ENCODE results near the gene ACRBP. TPM values are rescaled to one million over a fixed set of nuclear protein-coding genes. Genes with fewer than 3 reads are reported as not detected.
"Not testable (repeated sequence)": the region's sequence is repeated elsewhere in the genome, so short reads cannot be mapped to it uniquely, and the experiment has no call there.

Gene ACRBP
- total RNA-seq, 8 experiments from 2014 or later: 0.51 to 2.6 (median 1.1) TPM

DNA sequence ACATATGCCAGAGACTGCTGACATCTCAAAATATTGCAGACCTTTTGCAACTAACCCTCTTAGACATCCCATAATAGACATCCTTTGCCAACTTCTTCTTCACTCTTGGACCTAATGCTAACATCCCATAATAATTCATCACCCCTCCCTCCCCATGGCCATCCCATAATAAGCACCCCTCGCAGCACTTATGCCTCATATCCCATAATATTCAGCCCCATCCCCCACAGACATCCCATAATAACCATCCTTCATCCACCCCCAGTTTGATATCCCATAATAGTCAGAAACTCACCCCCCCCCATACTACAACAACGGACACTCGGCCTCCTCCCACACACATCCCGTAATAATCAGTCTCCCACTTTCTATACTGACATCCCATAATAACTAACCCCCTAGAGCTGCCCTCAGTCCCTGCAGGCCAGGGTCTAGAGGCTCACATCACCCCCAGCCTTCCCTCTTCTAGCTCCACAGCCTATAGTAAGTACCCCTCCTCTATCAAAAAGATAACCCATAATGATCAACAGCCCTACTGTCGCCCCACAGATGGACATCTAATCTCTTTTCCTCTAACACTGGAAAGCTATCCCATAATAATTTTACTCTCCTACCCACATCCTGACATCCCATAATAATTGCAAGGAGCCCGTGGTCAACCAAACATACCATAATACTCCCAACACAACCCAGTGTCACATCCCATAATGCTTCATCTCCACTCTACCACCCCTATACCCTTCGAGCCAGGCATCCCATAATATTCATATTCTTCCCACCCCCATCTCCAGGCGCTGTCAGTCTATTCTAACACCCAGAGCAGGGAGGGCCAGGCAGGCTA is 39.3 kb downstream of the ACRBP start:
- ATAC-seq (replicated peaks in 6 of 8): peak; percentile 4 to 72 (median 55)
- peaks cover 46 to 55% of the 10 kb centered on the region in 2 donors for H3K4me1 ChIP-seq (replicated peaks in 1 of 2)
- whole genome bisulfite sequencing, 10 experiments: 0 to 60% (median 29%) methylated on average over 1 to 6 of the region's 8 CpGs; no CpG with 5 or more reads in 3 of the 10 experiments
- in situ Hi-C loops (cut with MboI; ENCODE audit: low pct_unique_long_range_greater_than_20kb in 2 of 9, low sequenced_read_pairs in 9 of 9, unreplicated experiment in 9 of 9): no loop called here
- peak overlapping the region in 2 of 5 donors; percentile 6 to 11 for H3K4me3 ChIP-seq
- H3K27ac ChIP-seq: peak overlapping the region; percentile 80 to 87

DNA sequence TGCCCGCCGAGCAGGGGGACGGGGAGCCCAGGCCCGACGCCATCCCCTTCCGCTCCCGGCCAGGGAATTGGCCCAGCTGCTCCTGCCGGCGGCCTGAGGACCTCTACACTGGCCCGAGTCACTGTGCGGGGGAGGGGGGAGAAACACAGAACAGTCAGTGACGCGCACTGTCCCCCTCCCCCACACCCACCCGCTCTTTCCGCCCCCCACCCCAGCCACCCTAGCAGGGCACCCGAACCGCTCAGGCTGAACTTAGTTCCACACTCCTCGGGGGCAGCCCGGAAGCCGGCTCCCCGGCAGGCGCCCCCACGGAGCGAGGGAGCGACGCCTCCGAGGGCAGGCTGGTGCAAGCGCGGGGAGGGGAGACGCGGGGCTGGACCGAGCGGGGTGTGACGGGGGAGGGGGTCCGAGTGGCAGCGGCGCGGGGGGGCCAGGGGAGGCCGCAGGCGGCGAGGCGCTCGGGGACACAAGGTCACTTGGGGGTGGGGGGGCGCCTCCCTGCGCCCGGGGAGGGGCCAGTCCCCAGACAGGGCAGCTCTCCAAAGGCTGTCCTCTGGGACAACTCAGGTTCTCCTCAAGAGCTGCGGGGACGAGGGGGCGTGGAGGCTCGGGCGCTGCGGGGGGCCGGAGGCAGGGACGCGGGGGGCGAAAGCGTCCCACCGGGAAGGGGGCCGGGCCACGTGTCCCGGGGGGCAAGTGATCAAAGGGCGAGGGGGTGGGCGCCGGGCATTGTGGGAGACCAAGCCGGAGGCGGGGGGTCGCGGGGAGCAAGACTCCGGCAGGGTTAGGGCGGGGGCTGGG is 40.7 kb downstream of the ACRBP start:
- WGBS, 10 experiments: no CpG with 5 or more reads among the region's 70 CpGs
- in situ Hi-C loops (cut with MboI; ENCODE audit: low pct_unique_long_range_greater_than_20kb in 2 of 9, low sequenced_read_pairs in 9 of 9, unreplicated experiment in 9 of 9): no loop called here
- peak; percentile 9 to 34 (median 25) for ATAC-seq (replicated peaks in 6 of 8)
- Histone ChIP-seq H3K4me1 (replicated peaks in 1 of 2) (peaks cover 38 to 45% of the 10 kb centered on the region in 2 donors), H3K4me3 (peak overlapping the region; percentile 60 to 100 (median 74)), H3K27ac (peak overlapping the region; percentile 90 to 98)

DNA sequence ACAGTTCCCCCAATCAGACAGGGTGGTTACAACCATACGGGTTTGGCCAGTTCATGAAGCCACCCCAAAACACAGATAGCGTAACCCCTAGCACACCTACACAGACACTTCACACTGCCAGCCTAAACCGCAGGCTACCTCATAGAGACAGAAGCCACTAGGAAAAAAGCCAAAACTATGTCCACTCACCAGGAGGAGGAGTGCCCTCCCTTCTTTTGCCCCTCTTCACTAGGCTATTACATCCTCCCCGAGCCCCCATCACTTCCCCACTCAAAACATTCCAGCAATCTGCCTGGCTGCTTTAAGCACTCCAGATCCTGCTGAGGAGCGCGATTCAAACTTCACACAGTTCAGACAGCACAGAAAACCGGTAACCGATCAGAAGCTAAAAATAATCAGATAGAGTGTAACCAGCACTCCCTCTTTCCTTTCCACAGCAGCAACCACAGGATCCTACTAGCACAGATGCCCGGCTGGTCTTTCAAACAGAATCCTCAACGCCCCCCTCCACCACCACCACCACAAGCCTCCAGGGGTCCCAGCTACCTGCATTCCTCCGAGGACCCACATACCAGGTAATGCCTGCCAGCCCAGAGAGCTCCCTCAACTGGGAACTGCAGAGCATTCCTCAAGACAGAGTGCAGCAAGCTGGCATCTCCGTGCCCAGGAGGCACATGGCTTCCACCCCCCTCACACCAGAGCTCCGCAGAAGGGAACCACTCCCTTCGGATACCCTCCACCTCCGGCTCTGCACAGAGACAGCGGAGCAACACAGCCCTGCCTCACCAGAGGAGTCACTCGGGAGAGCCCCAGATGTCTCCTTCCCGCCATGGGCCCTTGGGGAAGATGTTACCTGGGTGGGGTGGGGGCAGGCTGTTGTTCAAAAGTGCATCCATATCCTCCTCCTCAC is 41.6 kb downstream of the ACRBP start:
- whole genome bisulfite sequencing, 10 experiments: 0 to 20% (median 9%) methylated on average over 2 to 10 of the region's 18 CpGs; no CpG with 5 or more reads in 3 of the 10 experiments
- in situ Hi-C loops (cut with MboI; ENCODE audit: low pct_unique_long_range_greater_than_20kb in 2 of 9, low sequenced_read_pairs in 9 of 9, unreplicated experiment in 9 of 9): no loop called here
- Histone ChIP-seq H3K4me1 (replicated peaks in 1 of 2) (peaks cover 29 to 37% of the 10 kb centered on the region in 2 donors), H3K4me3 (peak overlapping the region; percentile 60 to 100 (median 74)), H3K27ac (peak overlapping the region; percentile 90 to 98)
- peak in 4 of 8 experiments; percentile 1 to 39 (median 8) for ATAC-seq (replicated peaks in 6 of 8)

- 70 to 100% (median 73%) methylated on average over 1 to 5 of the region's 6 CpGs; no CpG with 5 or more reads in 2 of the 10 experiments for WGBS, 10 experiments
- Histone ChIP-seq H3K4me1 (replicated peaks in 1 of 2) (peaks cover 28 to 36% of the 10 kb centered on the region in 2 donors), H3K27ac (peak overlapping the region; percentile 24 to 90), H3K4me3 (peak overlapping the region; percentile 60 to 100 (median 74))
- no peak for ATAC-seq (replicated peaks in 6 of 8)
- in situ Hi-C loops (cut with MboI; ENCODE audit: low pct_unique_long_range_greater_than_20kb in 2 of 9, low sequenced_read_pairs in 9 of 9, unreplicated experiment in 9 of 9): no loop called here
These were observed 42.8 kb downstream of the ACRBP start for GRCh38 chr12:6604259-6605029.

DNA sequence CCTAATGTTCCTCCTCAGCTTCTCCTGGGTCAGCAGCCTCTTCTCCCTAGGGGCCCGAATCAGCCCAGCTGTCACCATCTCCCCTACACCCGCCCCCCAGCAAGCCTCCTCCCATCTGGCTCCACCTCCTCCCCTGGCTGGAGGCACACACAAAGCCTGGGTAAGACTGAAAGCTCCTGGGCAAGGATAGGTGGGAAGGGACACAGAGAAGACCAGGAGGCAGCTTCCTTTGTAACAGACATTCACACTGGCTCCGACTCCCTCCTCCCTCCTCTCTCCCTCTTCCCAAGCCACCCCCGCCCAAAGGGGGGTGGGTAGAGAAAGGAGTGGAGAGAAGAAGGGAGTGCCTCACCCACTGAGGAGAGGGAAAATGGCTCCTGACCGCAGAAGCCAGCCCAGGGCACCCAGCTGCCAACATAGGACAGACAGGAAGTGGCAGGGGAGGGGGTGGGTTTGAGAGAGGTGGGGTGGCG is 44.1 kb downstream of the ACRBP start:
- peak overlapping the region; percentile 64 to 90 for H3K27ac ChIP-seq
- no CpG with 5 or more reads among the region's 6 CpGs for WGBS, 10 experiments
- peak overlapping the region; percentile 60 to 100 (median 74) for H3K4me3 ChIP-seq
- in situ Hi-C loops (cut with MboI; ENCODE audit: low pct_unique_long_range_greater_than_20kb in 2 of 9, low sequenced_read_pairs in 9 of 9, unreplicated experiment in 9 of 9): no loop called here
- ATAC-seq (replicated peaks in 6 of 8): peak; percentile 38 to 58 (median 46)
- H3K4me1 ChIP-seq (replicated peaks in 1 of 2): peaks cover 20 to 29% of the 10 kb centered on the region in 2 donors

GRCh38 chr12:6602526-6602925 is 44.7 kb downstream of the ACRBP start:
- H3K27ac ChIP-seq: no peak overlapping the region
- no peak for ATAC-seq (replicated peaks in 6 of 8)
- peaks cover 14 to 23% of the 10 kb centered on the region in 2 donors for H3K4me1 ChIP-seq (replicated peaks in 1 of 2)
- peak overlapping the region in 4 of 5 donors; percentile 60 to 100 (median 82) for H3K4me3 ChIP-seq
- WGBS, 10 experiments: 25 to 88% (median 62%) methylated on average over 1 to 3 of the region's 3 CpGs; no CpG with 5 or more reads in 3 of the 10 experiments
- in situ Hi-C loops (cut with MboI; ENCODE audit: low pct_unique_long_range_greater_than_20kb in 2 of 9, low sequenced_read_pairs in 9 of 9, unreplicated experiment in 9 of 9): no loop called here

GRCh38 chr12:6595673-6596072 is 51.6 kb downstream of the ACRBP start:
- 80 to 100% (median 92%) methylated on average over 2 to 8 of the region's 10 CpGs for WGBS, 10 experiments
- H3K4me1 ChIP-seq (replicated peaks in 1 of 2); H3K27ac ChIP-seq; H3K4me3 ChIP-seq; in situ Hi-C loops (cut with MboI; ENCODE audit: low pct_unique_long_range_greater_than_20kb in 2 of 9, low sequenced_read_pairs in 9 of 9, unreplicated experiment in 9 of 9); ATAC-seq (replicated peaks in 6 of 8): not testable (repeated sequence)

DNA sequence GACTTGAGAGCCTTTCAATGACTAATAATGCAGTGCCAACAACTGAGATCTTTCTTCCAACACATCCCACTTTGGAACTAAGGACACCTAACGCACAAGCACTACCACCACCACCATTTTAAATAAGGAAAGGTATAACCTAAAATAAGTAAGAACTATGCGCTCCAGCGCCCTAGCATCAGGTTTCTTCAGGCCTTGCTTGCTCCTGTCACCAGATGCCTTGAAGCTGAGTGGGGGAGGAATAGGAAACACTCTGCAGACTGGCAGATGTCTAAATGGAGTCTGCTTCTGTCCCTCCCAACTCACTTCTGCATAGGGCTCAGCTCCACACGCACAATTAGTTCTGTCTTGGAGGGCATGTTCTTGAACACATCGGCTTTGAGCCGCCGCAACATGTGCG is 55.1 kb downstream of the ACRBP start:
- Histone ChIP-seq H3K27ac (no peak overlapping the region), H3K4me1 (replicated peaks in 1 of 2) (no peaks in the 10 kb centered on the region), H3K4me3 (no peak overlapping the region)
- ATAC-seq (replicated peaks in 6 of 8): no peak
- WGBS, 10 experiments: 75 to 100% (median 100%) methylated on average over 1 to 8 of the region's 8 CpGs; no CpG with 5 or more reads in 1 of the 10 experiments
- in situ Hi-C loops (cut with MboI; ENCODE audit: low pct_unique_long_range_greater_than_20kb in 2 of 9, low sequenced_read_pairs in 9 of 9, unreplicated experiment in 9 of 9): no loop called here

Other genes starting within 250 kb of the ACRBP start
- 1 to 10 TPM in 2 of 8 experiments, under 1 TPM in 4, not detected in 2; 0.14 to 2.0 (median 0.37) TPM for gene CD27, start 202.5 kb downstream of the ACRBP start, total RNA-seq
- 10 to 100 TPM in 3 of 8 experiments, 1 to 10 TPM in 3, under 1 TPM in 2; 0.79 to 26.2 (median 3.1) TPM for gene TAPBPL, start 195.4 kb downstream of the ACRBP start, total RNA-seq
- gene VAMP1, start 176.8 kb downstream of the ACRBP start, total RNA-seq: 10 to 100 TPM in 7 of 8 experiments, 1 to 10 TPM in 1; 6.1 to 38.3 (median 15.9) TPM
- 100 to 1,000 TPM; 129 to 267 (median 184) TPM for gene MRPL51, start 154.2 kb downstream of the ACRBP start, total RNA-seq
- gene NCAPD2, start 153.3 kb downstream of the ACRBP start, total RNA-seq: 10 to 100 TPM; 11.5 to 84.2 (median 16.2) TPM
- 1,000 to 10,000 TPM; 2,651 to 4,080 (median 3,703) TPM for gene GAPDH, start 112.9 kb downstream of the ACRBP start, total RNA-seq
- gene IFFO1, start 91.4 kb downstream of the ACRBP start, total RNA-seq: 10 to 100 TPM; 10.1 to 22.7 (median 12.7) TPM
- 10 to 100 TPM; 13.0 to 83.1 (median 24.1) TPM for gene NOP2, start 79.1 kb downstream of the ACRBP start, total RNA-seq
- 100 to 1,000 TPM; 190 to 382 (median 259) TPM for gene CHD4, start 40.1 kb downstream of the ACRBP start, total RNA-seq
- gene LPAR5, start 11.5 kb downstream of the ACRBP start, total RNA-seq: under 1 TPM; 0.08 to 0.95 (median 0.19) TPM
- 100 to 1,000 TPM in 1 of 8 experiments, 10 to 100 TPM in 7; 34.3 to 108 (median 81.6) TPM for gene ING4, start 15.7 kb upstream of the ACRBP start, total RNA-seq
- gene ZNF384, start 41.9 kb upstream of the ACRBP start, total RNA-seq: 10 to 100 TPM; 16.9 to 48.5 (median 32.7) TPM
- gene PIANP, start 53.4 kb upstream of the ACRBP start, total RNA-seq: 1 to 10 TPM in 7 of 8 experiments, under 1 TPM in 1; 0.94 to 7.9 (median 2.8) TPM
- gene COPS7A, start 76.6 kb upstream of the ACRBP start, total RNA-seq: 100 to 1,000 TPM in 1 of 8 experiments, 10 to 100 TPM in 7; 23.0 to 115 (median 44.1) TPM
- gene MLF2, start 105.7 kb upstream of the ACRBP start, total RNA-seq: 100 to 1,000 TPM; 122 to 181 (median 151) TPM
- gene PTMS, start 118.9 kb upstream of the ACRBP start, total RNA-seq: 100 to 1,000 TPM; 117 to 609 (median 256) TPM
- gene LAG3, start 125.1 kb upstream of the ACRBP start, total RNA-seq: 1 to 10 TPM in 3 of 8 experiments, under 1 TPM in 5; 0.21 to 2.8 (median 0.66) TPM
- gene CD4, start 142.1 kb upstream of the ACRBP start, total RNA-seq: 1 to 10 TPM in 5 of 8 experiments, under 1 TPM in 3; 0.49 to 2.8 (median 1.1) TPM
- gene GPR162, start 174.4 kb upstream of the ACRBP start, total RNA-seq: 10 to 100 TPM in 5 of 8 experiments, 1 to 10 TPM in 3; 4.8 to 48.2 (median 32.8) TPM
- 10 to 100 TPM in 7 of 8 experiments, 1 to 10 TPM in 1; 9.9 to 31.2 (median 17.8) TPM for gene P3H3, start 181.0 kb upstream of the ACRBP start, total RNA-seq
- 1 to 10 TPM; 1.1 to 8.4 (median 4.5) TPM for gene GNB3, start 193.5 kb upstream of the ACRBP start, total RNA-seq
- 10 to 100 TPM in 3 of 8 experiments, 1 to 10 TPM in 5; 3.0 to 36.3 (median 6.2) TPM for gene CDCA3, start 203.9 kb upstream of the ACRBP start, total RNA-seq
- 100 to 1,000 TPM in 1 of 8 experiments, 10 to 100 TPM in 7; 52.3 to 122 (median 75.2) TPM for gene USP5, start 204.7 kb upstream of the ACRBP start, total RNA-seq
- gene TPI1, start 220.1 kb upstream of the ACRBP start, total RNA-seq: 100 to 1,000 TPM; 544 to 781 (median 685) TPM
- gene SPSB2, start 225.9 kb upstream of the ACRBP start, total RNA-seq: 10 to 100 TPM in 3 of 8 experiments, 1 to 10 TPM in 5; 6.3 to 13.6 (median 8.3) TPM

Measured in motor neuron (in vitro differentiated cells).